HepG2 (cell line): Measurements from ENCODE around the gene EHBP1. TPM values are rescaled to one million over a fixed set of nuclear protein-coding genes. Genes with fewer than 3 reads are reported as not detected.
A peak's percentile ranks its signal among the peaks of the same experiment; 100 is the strongest.
"Not testable (repeated sequence)": the region's sequence is repeated elsewhere in the genome, so short reads cannot be mapped to it uniquely, and the experiment has no call there.

ENCODE experiments used
- ATAC-seq: fragments of 200-7000 bp; cut with Tn5 transposase; 3 replicates; pipeline ENCODE4 v1.9.1; 2020; ENCODE audit warnings: mild to moderate bottlenecking, moderate library complexity
- BruUV-seq: library from RNA; stranded (reverse); fragments of 400-500 nt; replicated peaks from 2 replicates; lab custom pipeline; 2021; lab: Mats Ljungman, UMichigan
- CTCF ChIA-PET: fragments of 300-600 bp; formaldehyde crosslinking; extraction: SDS; loops from one replicate; lab custom pipeline; 2021; ENCODE audit warnings: low total read pairs, inconsistent platforms, low intra/inter-chr PET ratio; lab: Yijun Ruan, JAX
- POLR2A ChIA-PET: fragments of 350-600 bp; sonication (Branson Sonifier 250); formaldehyde crosslinking; loops from one replicate; lab custom pipeline; 2020; ENCODE audit warnings: antibody characterized with exemption, inconsistent platforms; lab: Yijun Ruan, JAX
- DNase-seq: peaks from one replicate; pipeline ENCODE4 v3.0.0-alpha.2; 2015; ENCODE audit warnings: low spot score
- FAIRE-seq: peaks from 3 replicates; lab custom pipeline; 2011; peaks lifted over from hg19 to GRCh38; lab: Jason Lieb, UNC
- H2AFZ ChIP-seq: one replicate; pipeline ENCODE4 v1.6.1; 2011; ENCODE audit warnings: low read length, inconsistent platforms
- H3K27ac ChIP-seq: fragments of 300-600 bp; 3 replicates; pipeline ENCODE4 v1.8.0; 2011; ENCODE audit warnings: mixed run types, mild to moderate bottlenecking, mixed read lengths, low read length, inconsistent platforms; ENCODE audit not compliant: insufficient read depth; ENCODE audit errors: extremely low read length
- H3K27me3 ChIP-seq, 2 experiments: fragments of 200-600 bp in 1 of 2; 2 replicates in 1 of 2; 3 replicates in 1 of 2; pipeline versions ENCODE4 v1.6.0 to v1.8.0; 2011; ENCODE audit warnings: low read length in 2 of 2, mild to moderate bottlenecking in 2 of 2, moderate library complexity in 2 of 2, inconsistent platforms in 1 of 2; ENCODE audit not compliant: insufficient read depth in 2 of 2, control insufficient read depth in 1 of 2
- H3K36me3 ChIP-seq, 2 experiments: fragments of 200-600 bp in 1 of 2; replicated peaks in 1 of 2; 2 replicates in 1 of 2; 3 replicates in 1 of 2; pipeline versions ENCODE4 v1.5.1 to v1.8.0; 2011; ENCODE audit warnings: low read length in 2 of 2, inconsistent platforms in 1 of 2; ENCODE audit not compliant: insufficient read depth in 2 of 2, control insufficient read depth in 1 of 2
- H3K4me1 ChIP-seq: 2 replicates; pipeline ENCODE4 v1.5.1; 2012; ENCODE audit warnings: low read length, inconsistent platforms; ENCODE audit not compliant: insufficient read depth
- H3K4me2 ChIP-seq: 2 replicates; pipeline ENCODE4 v1.6.0; 2011; ENCODE audit warnings: low read depth, low read length, inconsistent platforms
- H3K4me3 ChIP-seq, 3 experiments: fragments of 200-600 bp in 1 of 3; sonication (generic), shearing (Covaris generic) in 1 of 3; replicated peaks in 1 of 3; 2 replicates each; pipeline ENCODE4 v1.5.1; 2011 to 2016; ENCODE audit warnings: low read length in 3 of 3, inconsistent platforms in 2 of 3, low read depth in 2 of 3, mild to moderate bottlenecking in 2 of 3, control low read depth in 1 of 3, mixed read lengths in 1 of 3; ENCODE audit not compliant: insufficient read depth in 1 of 3
- H3K79me2 ChIP-seq: one replicate; pipeline ENCODE4 v1.6.1; 2011; ENCODE audit warnings: low read length, inconsistent platforms; ENCODE audit not compliant: insufficient read depth
- H3K9ac ChIP-seq: 2 replicates; pipeline ENCODE4 v1.6.0; 2011; ENCODE audit warnings: mild to moderate bottlenecking, low read depth, low read length, inconsistent platforms; ENCODE audit not compliant: insufficient read depth
- H3K9me3 ChIP-seq: 2 replicates; pipeline ENCODE4 v1.5.1; 2012; ENCODE audit warnings: mild to moderate bottlenecking, low read length
- H4K20me1 ChIP-seq: 2 replicates; pipeline ENCODE4 v1.6.0; 2011; ENCODE audit warnings: inconsistent platforms, mild to moderate bottlenecking, low read length, moderate library complexity; ENCODE audit not compliant: insufficient read depth
- CEBPB ChIP-seq: IDR thresholded peaks from 2 replicates; pipeline ENCODE4 v1.6.1; 2011; ENCODE audit warnings: low read depth, low read length, improper control_type of control experiment, borderline replicate concordance
- CEBPG ChIP-seq: IDR thresholded peaks from 2 replicates; pipeline ENCODE4 v1.6.1; 2016
- HMG20B ChIP-seq: conservative IDR thresholded peaks from 2 replicates; pipeline ENCODE4 v1.6.1; 2016; ENCODE audit warnings: missing genetic modification reagents, missing compliant biosample characterization
- HOXA3 ChIP-seq: sonication (generic); formaldehyde crosslinking; IDR thresholded peaks from 2 replicates; pipeline ENCODE4 v1.5.0; 2020; ENCODE audit warnings: missing genetic modification reagents
- PHF8 ChIP-seq: sonication (generic); formaldehyde crosslinking; IDR thresholded peaks from 2 replicates; pipeline ENCODE4 v1.5.0; 2020; ENCODE audit warnings: missing genetic modification reagents
- PPARG ChIP-seq: conservative IDR thresholded peaks from 2 replicates; pipeline ENCODE4 v1.6.1; 2016; ENCODE audit warnings: missing biosample characterization, missing genetic modification reagents
- ZC3H4 ChIP-seq: sonication (generic); formaldehyde crosslinking; IDR thresholded peaks from 2 replicates; pipeline ENCODE4 v1.4.0; 2020; ENCODE audit warnings: missing genetic modification reagents, borderline replicate concordance
- ZMYM3 ChIP-seq: sonication (generic); formaldehyde crosslinking; IDR thresholded peaks from 2 replicates; pipeline ENCODE4 v1.5.1; 2020; ENCODE audit warnings: mild to moderate bottlenecking, missing genetic modification reagents
- ZNF20 ChIP-seq: sonication (generic); formaldehyde crosslinking; IDR thresholded peaks from 2 replicates; pipeline ENCODE4 v1.4.0; 2020; ENCODE audit warnings: mild to moderate bottlenecking, moderate library complexity, missing genetic modification reagents
- ZNF256 ChIP-seq: sonication (generic); formaldehyde crosslinking; conservative IDR thresholded peaks from 2 replicates; pipeline ENCODE4 v1.4.0; 2020; ENCODE audit warnings: missing genetic modification reagents
- ZNF460 ChIP-seq: sonication (generic); formaldehyde crosslinking; IDR thresholded peaks from 2 replicates; pipeline ENCODE4 v1.5.1; 2020; ENCODE audit warnings: missing genetic modification reagents, mild to moderate bottlenecking, borderline replicate concordance
- WGBS: methylation state at CpG from one replicate; pipeline ENCODE4 v1.1.6; 2017; ENCODE audit warnings: low lambda C conversion rate; 5-methylcytosine and 5-hydroxymethylcytosine counted together
- in situ Hi-C: cut with HindIII; loops from 2 replicates; pipeline ENCODE4 v1.10.0; 2017; ENCODE audit warnings: low pct_unique_long_range_greater_than_20kb; ENCODE audit not compliant: extremely low pct_ligation_motif_present
- intact Hi-C: fragments of 100-400 bp; cut with micrococcal nuclease; formaldehyde crosslinking; loops from one replicate; pipeline ENCODE4 v1.10.0; 2022; ENCODE audit not compliant: unreplicated experiment
- polyA plus RNA-seq, 8 experiments: library from polyadenylated mRNA; depleted of rRNA in 3 of 8; stranded (reverse) in 7 of 8; unstranded in 1 of 8; fragments of >200 nt; fragmentation: Illumina TruSeq in 4 of 8; extraction: Trizol in 4 of 8; gene quantifications; 2 replicates each; pipeline versions ENCODE4 v1.2.1 to v1.2.3, GENCODE V29; 2011 to 2016; ENCODE audit warnings: low read depth in 4 of 8, missing spikeins in 1 of 8, mixed read lengths in 1 of 8; ENCODE audit not compliant: insufficient read depth in 1 of 8
- total RNA-seq, 5 experiments: library from RNA; depleted of rRNA; stranded (reverse); fragments of >200 nt; fragmentation: Illumina TruSeq; extraction: Trizol; gene quantifications; 2 replicates each; pipeline ENCODE4 v1.2.3, GENCODE V29; 2016; ENCODE audit warnings: low read depth in 1 of 5

Gene EHBP1
- total and polyA plus RNA-seq, 2 of the 13 experiments (the other 11 are each of a cell fraction or from before 2014, with no cell fraction given) = 93.5 to 146 TPM

DNA sequence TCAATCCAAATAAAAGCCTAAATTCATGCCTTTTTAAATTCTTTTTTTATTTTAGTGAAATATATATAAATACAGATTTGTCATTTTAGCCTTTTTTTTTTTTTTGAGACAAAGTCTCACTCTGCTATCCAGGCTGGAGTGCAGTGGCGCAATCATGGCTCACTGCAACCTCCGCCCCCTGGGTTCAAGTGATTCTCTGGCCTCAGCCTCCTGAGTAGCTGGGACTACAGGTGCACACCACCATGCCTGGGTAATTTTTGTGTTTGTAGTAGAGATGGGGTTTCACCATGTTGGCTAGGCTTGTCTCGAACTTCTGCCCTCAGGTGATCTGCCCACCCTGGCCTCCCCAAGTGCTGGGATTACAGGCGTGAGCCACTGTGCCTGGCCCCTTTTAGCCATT, 368.9 kb downstream of the EHBP1 start:
- not testable (repeated sequence) for H3K27me3 ChIP-seq, DNase-seq, H3K9me3 ChIP-seq
- TF ChIP-seq ZNF20 (CRISPR knock-in tag) = peak; percentile 53; the same call in 1 of the 2 replicates
- peak; percentile 64 for TF ChIP-seq ZMYM3 (CRISPR knock-in tag)
- peak; percentile 88 for TF ChIP-seq ZNF460
- peak; percentile 22; the same call in 1 of the 2 replicates for TF ChIP-seq CEBPB
- peak; percentile 2 for TF ChIP-seq CEBPG (CRISPR knock-in tag)
- TF ChIP-seq, all 625 proteins: peak for 5; not testable (repeated sequence) for 620
- H2AFZ ChIP-seq, H3K4me3 ChIP-seq, intact Hi-C loops, FAIRE-seq, H3K79me2 ChIP-seq, ATAC-seq, CTCF ChIA-PET, H3K4me2 ChIP-seq, H3K36me3 ChIP-seq, H3K27ac ChIP-seq, POLR2A ChIA-PET, H3K9ac ChIP-seq, BruUV-seq, H4K20me1 ChIP-seq: not testable (repeated sequence)
- 55% methylated on average over 4 of the region's 4 CpGs for WGBS
- in situ Hi-C loops = loop anchor here (10.0 to 25.0 kb wide), 2 partner anchors 410 to 662 kb away; no protein-coding TSS in a partner anchor
- H3K4me1 ChIP-seq = peaks cover 19% of the 10 kb centered on the region

DNA sequence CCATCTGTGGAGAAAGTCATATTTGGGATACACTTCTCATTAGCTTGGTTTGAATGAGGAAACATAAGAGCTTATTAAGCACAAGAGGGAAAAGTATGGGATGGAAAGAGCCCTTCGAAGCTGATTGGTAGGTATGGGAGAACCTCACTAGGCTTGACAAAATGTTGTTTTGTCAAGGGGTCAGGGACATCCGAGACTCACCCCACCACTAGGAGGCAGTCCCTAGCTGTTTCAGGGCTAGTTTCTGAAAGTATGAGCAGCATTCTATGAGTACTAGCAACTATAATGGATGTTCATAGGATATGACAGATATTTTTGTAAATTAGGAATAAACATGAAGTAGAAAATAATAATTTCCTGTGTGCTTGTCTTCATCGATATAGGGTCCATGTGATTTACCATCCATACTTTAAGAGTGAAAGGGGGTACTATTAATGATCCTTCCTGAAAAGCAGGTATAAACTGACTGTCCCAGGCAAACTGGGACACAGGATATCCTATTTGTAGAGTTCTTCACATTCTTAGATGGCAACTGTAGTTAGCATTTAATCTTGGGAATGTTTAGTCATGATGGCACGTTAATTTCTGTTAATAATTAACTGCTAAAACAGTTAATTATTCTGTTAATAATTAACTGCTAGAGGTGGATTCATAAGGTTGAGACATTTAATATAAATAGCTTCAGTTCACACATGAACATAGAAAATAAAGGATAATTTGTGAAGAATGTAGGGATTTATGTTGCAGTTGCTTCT, 373.5 kb downstream of the EHBP1 start:
- Histone ChIP-seq H3K4me1 (peaks cover 27% of the 10 kb centered on the region), H3K4me2 (peak overlapping the region; percentile 44), H4K20me1 (no peaks in the 10 kb centered on the region), H3K27ac (no peak overlapping the region), H3K36me3 (no peaks in the 10 kb centered on the region), H2AFZ (no peak overlapping the region), H3K9ac (no peak overlapping the region; the same call in 1 of the 2 replicates), H3K4me3 (no peak overlapping the region), H3K79me2 (no peaks in the 10 kb centered on the region), H3K27me3 (no peaks in the 10 kb centered on the region), H3K9me3 (no peaks in the 10 kb centered on the region)
- FAIRE-seq (peak; percentile 56), DNase-seq (peak; percentile 61), ATAC-seq (peak; percentile 90)
- intact Hi-C loops (loop anchor here (1.0 kb wide), 3 partner anchors 110 to 409 kb away; no protein-coding TSS in a partner anchor), in situ Hi-C loops (loop anchor here (10.0 to 25.0 kb wide), 2 partner anchors 208 to 406 kb away; no protein-coding TSS in a partner anchor)
- 28% methylated on average over 4 of the region's 4 CpGs for WGBS
- CTCF ChIA-PET = interaction anchor here (0.9 to 2.3 kb wide), 4 partner anchors 110 to 409 kb away, joined by 5 to 8 read pairs (median 7); no protein-coding TSS in a partner anchor
- POLR2A ChIA-PET = no interaction called here
- no TSS peak for BruUV-seq
- no peak for TF ChIP-seq ZC3H4
- no peak for TF ChIP-seq ZNF256 (CRISPR knock-in tag)
- no peak for TF ChIP-seq HMG20B
- TF ChIP-seq PHF8 = no peak
- TF ChIP-seq HOXA3 (CRISPR knock-in tag) = no peak
- TF ChIP-seq PPARG (CRISPR knock-in tag) = 0 out of 2 replicates have a peak, but pooled peaks have one; percentile 13
